Measurements from ENCODE around the gene GBGT1.

DNA sequence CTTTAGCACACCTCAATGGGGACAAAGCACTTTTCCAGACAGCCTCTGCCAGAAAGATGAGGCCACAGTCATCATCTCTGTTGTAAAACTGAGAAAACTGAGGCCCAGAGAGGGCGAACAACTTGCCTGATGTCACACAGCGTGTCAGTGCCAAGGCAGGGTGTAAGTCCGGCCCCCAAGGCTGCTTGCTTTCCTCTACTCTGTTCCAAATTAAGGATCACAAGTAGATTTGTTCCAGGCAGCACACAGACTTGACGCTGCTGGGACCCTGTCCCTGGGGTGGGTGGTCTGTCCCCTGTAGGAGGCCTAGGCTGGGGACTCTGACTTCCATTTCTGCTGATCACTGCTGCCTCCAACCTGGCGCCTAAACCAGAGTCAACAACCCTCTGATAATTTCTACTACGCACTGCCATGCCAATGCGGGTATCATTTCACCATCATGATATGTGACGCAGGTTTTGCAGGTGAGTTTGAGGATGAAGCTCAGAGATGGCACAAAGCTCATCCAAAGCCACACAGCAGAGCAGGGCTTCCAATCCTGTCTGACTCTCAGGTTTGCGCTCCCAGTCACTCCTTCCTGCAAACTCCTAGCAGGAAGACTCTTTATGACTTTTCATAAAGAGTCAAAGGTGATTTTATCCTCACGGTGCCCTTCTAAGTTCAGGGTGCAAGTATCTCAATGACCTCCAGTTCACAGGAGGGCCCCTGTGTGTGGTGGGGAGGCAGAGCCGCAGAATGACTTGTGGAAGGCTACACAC is 29.1 kb downstream of the GBGT1 start:
- TF ChIP-seq, protein P1, sequence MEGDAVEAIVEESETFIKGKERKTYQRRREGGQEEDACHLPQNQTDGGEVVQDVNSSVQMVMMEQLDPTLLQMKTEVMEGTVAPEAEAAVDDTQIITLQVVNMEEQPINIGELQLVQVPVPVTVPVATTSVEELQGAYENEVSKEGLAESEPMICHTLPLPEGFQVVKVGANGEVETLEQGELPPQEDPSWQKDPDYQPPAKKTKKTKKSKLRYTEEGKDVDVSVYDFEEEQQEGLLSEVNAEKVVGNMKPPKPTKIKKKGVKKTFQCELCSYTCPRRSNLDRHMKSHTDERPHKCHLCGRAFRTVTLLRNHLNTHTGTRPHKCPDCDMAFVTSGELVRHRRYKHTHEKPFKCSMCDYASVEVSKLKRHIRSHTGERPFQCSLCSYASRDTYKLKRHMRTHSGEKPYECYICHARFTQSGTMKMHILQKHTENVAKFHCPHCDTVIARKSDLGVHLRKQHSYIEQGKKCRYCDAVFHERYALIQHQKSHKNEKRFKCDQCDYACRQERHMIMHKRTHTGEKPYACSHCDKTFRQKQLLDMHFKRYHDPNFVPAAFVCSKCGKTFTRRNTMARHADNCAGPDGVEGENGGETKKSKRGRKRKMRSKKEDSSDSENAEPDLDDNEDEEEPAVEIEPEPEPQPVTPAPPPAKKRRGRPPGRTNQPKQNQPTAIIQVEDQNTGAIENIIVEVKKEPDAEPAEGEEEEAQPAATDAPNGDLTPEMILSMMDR (conservative IDR thresholded peaks at IDR 0.05 in 1 of 2, IDR thresholded peaks at IDR 0.05 in 1 of 2; ENCODE audit: extremely low read depth in 1 of 2, insufficient read depth in 1 of 2, low read depth in 1 of 2, low read length in 2 of 2), result no peak
- TF ChIP-seq EZH2 (IDR thresholded peaks at IDR 0.05; ENCODE audit: borderline replicate concordance, low read length), result no peak
